Measurements from ENCODE around the gene MYO7A.

DNA sequence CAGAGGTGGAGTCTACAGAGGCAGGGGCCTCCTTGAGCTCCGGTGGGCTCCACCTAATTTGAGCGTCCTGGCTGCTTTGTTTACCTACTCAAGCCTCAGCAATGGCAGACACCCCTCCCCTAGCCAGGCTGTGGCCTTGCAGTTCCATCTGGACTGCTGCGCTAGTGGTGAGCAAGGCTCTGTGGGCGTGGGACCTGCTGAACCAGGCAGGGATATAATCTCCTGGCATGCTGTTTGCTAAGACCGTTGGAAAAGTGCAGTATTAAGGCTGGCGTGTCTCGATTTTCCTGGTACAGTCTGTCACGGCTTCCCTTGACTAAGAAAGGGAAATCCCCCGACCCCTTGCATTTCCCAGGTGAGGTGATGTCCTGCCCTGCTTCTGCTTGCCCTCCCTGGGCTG is 95.8 kb downstream of the MYO7A start:
- TF ChIP-seq, protein P1, sequence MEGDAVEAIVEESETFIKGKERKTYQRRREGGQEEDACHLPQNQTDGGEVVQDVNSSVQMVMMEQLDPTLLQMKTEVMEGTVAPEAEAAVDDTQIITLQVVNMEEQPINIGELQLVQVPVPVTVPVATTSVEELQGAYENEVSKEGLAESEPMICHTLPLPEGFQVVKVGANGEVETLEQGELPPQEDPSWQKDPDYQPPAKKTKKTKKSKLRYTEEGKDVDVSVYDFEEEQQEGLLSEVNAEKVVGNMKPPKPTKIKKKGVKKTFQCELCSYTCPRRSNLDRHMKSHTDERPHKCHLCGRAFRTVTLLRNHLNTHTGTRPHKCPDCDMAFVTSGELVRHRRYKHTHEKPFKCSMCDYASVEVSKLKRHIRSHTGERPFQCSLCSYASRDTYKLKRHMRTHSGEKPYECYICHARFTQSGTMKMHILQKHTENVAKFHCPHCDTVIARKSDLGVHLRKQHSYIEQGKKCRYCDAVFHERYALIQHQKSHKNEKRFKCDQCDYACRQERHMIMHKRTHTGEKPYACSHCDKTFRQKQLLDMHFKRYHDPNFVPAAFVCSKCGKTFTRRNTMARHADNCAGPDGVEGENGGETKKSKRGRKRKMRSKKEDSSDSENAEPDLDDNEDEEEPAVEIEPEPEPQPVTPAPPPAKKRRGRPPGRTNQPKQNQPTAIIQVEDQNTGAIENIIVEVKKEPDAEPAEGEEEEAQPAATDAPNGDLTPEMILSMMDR (IDR thresholded peaks at IDR 0.05) = no peak
- no peak for TF ChIP-seq EZH2 (IDR thresholded peaks at IDR 0.05)
- TF ChIP-seq EZH2phosphoT487 (IDR thresholded peaks at IDR 0.05) = no peak
